ENCODE results near the gene RASSF6. TPM values are rescaled to one million over a fixed set of nuclear protein-coding genes. Genes with fewer than 3 reads are reported as not detected.

The RASSF6 gene
- total RNA-seq, 3 donors from 2014 or later (not counting 1 experiment from before 2014, with no cell fraction given): 0.08 TPM; not detected in 2

DNA sequence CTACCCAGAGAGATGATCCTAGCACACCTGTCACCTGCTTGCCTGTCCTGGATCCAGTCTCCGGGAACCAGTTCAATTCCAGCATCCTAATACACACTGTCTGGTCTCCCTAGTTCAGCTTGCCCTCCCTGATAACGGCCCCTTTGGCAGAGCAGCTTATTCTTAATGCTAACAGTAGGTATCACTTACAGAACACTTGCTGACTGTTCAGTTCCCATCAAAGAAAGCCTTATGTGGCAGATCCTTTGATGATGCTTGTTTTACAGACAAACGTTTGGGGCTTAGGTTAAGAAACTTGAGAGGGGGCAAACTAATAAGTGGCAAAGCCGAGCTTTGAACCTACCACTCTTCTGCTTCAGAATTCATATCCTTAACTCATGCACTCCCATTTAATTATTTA, 890 bp downstream of the RASSF6 start:
- TF ChIP-seq, protein P1, sequence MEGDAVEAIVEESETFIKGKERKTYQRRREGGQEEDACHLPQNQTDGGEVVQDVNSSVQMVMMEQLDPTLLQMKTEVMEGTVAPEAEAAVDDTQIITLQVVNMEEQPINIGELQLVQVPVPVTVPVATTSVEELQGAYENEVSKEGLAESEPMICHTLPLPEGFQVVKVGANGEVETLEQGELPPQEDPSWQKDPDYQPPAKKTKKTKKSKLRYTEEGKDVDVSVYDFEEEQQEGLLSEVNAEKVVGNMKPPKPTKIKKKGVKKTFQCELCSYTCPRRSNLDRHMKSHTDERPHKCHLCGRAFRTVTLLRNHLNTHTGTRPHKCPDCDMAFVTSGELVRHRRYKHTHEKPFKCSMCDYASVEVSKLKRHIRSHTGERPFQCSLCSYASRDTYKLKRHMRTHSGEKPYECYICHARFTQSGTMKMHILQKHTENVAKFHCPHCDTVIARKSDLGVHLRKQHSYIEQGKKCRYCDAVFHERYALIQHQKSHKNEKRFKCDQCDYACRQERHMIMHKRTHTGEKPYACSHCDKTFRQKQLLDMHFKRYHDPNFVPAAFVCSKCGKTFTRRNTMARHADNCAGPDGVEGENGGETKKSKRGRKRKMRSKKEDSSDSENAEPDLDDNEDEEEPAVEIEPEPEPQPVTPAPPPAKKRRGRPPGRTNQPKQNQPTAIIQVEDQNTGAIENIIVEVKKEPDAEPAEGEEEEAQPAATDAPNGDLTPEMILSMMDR (IDR thresholded peaks at IDR 0.05): no peak
- Histone ChIP-seq H3K4me1 (ENCODE audit: control insufficient read depth, insufficient read depth, low read length) (peaks cover 3% of the 10 kb centered on the region), H3K4me3 (ENCODE audit: low read length) (no peak overlapping the region), H3K36me3 (ENCODE audit: control insufficient read depth, insufficient read depth, low read length) (no peaks in the 10 kb centered on the region), H3K27ac (ENCODE audit: low read length) (no peak overlapping the region), H3K9me3 (ENCODE audit: control insufficient read depth, insufficient read depth, low read length) (no peaks in the 10 kb centered on the region), H3K27me3 (ENCODE audit: control insufficient read depth, insufficient read depth, low read length) (no peaks in the 10 kb centered on the region)
- intact Hi-C loops (cut with micrococcal nuclease): no loop called here
- no peaks in the 10 kb centered on the region for H3K36me3 Mint-ChIP-seq
- no peak for DNase-seq
- H3K27me3 Mint-ChIP-seq (ENCODE audit: low read depth in 2 of 2): peaks cover 2 to 18% of the 10 kb centered on the region in 2 donors
- H3K9me3 Mint-ChIP-seq: peaks cover 3 to 4% of the 10 kb centered on the region in 2 donors
- no peak overlapping the region for H3K4me3 Mint-ChIP-seq
- no peaks in the 10 kb centered on the region for H3K4me1 Mint-ChIP-seq
- 61% methylated on average over 3 of the region's 4 CpGs for WGBS (ENCODE audit: insufficient coverage)
- no peak for ATAC-seq
- H3K27ac Mint-ChIP-seq: no peak overlapping the region

DNA sequence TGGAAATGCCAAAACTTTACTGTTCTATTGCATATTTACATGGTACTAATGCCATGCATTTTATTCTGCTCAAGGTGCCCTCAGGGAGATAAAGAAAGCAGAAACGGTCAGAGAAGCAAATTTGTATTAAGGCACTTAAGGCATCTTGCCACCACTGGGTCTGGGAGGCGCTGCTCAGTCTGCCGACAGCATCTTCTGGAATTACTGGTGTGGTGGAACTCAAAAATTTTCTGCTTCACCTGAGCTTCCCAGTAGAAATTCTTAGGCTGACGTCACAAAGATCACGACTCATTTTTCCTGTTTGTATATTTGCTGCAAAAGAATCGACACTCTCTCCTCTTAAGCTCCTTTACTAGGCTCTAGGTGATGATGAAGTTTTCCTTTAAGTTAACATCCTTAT, 3.0 kb downstream of the RASSF6 start:
- H3K36me3 Mint-ChIP-seq: no peaks in the 10 kb centered on the region
- H3K4me1 Mint-ChIP-seq: no peaks in the 10 kb centered on the region
- ATAC-seq (no peak), DNase-seq (no peak)
- Histone ChIP-seq H3K4me1 (ENCODE audit: control insufficient read depth, insufficient read depth, low read length) (peaks cover 3% of the 10 kb centered on the region), H3K36me3 (ENCODE audit: control insufficient read depth, insufficient read depth, low read length) (no peaks in the 10 kb centered on the region), H3K4me3 (ENCODE audit: low read length) (no peak overlapping the region), H3K27me3 (ENCODE audit: control insufficient read depth, insufficient read depth, low read length) (no peaks in the 10 kb centered on the region), H3K27ac (ENCODE audit: low read length) (no peak overlapping the region), H3K9me3 (ENCODE audit: control insufficient read depth, insufficient read depth, low read length) (no peaks in the 10 kb centered on the region)
- no peak overlapping the region for H3K4me3 Mint-ChIP-seq
- no peak overlapping the region for H3K27ac Mint-ChIP-seq
- intact Hi-C loops (cut with micrococcal nuclease): no loop called here
- TF ChIP-seq, protein P1 (IDR thresholded peaks at IDR 0.05): no peak
- H3K9me3 Mint-ChIP-seq: peaks cover 3 to 10% of the 10 kb centered on the region in 2 donors
- WGBS (ENCODE audit: insufficient coverage): 78% methylated on average over 4 of the region's 6 CpGs
- peaks cover 0 to 18% of the 10 kb centered on the region in 2 donors for H3K27me3 Mint-ChIP-seq (ENCODE audit: low read depth in 2 of 2)

DNA sequence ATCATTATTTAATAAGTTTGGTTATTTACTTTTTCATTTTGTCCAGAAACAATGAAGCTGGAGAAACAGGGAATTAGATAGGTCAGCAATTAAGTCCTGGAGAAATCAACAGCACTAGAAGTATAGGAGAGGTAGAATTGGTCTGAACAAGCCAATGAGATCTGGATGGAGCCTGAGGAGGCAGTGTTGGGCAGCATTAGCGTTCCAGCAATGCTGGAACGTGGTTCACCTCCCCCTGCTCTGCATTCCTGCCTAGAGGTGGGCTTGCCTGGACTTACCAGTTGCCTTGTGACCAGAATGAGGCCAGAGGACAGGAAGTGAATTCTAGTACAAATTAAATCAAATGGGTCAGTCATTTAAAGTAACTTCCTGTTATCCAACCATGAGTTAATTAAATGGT, 4.6 kb downstream of the RASSF6 start:
- Mint-ChIP-seq H3K9me3 (peaks cover 3 to 12% of the 10 kb centered on the region in 2 donors), H3K36me3 (no peaks in the 10 kb centered on the region), H3K27ac (no peak overlapping the region), H3K27me3 (ENCODE audit: low read depth in 2 of 2) (peaks cover 0 to 14% of the 10 kb centered on the region in 2 donors), H3K4me3 (no peak overlapping the region), H3K4me1 (no peaks in the 10 kb centered on the region)
- H3K27ac ChIP-seq (ENCODE audit: low read length): no peak overlapping the region
- H3K9me3 ChIP-seq (ENCODE audit: control insufficient read depth, insufficient read depth, low read length): no peaks in the 10 kb centered on the region
- peaks cover 3% of the 10 kb centered on the region for H3K4me1 ChIP-seq (ENCODE audit: control insufficient read depth, insufficient read depth, low read length)
- intact Hi-C loops (cut with micrococcal nuclease): no loop called here
- WGBS (ENCODE audit: insufficient coverage): 84% methylated on average over 2 of the region's 2 CpGs
- TF ChIP-seq, protein P1 (IDR thresholded peaks at IDR 0.05): no peak
- no peak for DNase-seq
- H3K4me3 ChIP-seq (ENCODE audit: low read length): no peak overlapping the region
- H3K36me3 ChIP-seq (ENCODE audit: control insufficient read depth, insufficient read depth, low read length): no peaks in the 10 kb centered on the region
- no peaks in the 10 kb centered on the region for H3K27me3 ChIP-seq (ENCODE audit: control insufficient read depth, insufficient read depth, low read length)
- no peak for ATAC-seq

DNA sequence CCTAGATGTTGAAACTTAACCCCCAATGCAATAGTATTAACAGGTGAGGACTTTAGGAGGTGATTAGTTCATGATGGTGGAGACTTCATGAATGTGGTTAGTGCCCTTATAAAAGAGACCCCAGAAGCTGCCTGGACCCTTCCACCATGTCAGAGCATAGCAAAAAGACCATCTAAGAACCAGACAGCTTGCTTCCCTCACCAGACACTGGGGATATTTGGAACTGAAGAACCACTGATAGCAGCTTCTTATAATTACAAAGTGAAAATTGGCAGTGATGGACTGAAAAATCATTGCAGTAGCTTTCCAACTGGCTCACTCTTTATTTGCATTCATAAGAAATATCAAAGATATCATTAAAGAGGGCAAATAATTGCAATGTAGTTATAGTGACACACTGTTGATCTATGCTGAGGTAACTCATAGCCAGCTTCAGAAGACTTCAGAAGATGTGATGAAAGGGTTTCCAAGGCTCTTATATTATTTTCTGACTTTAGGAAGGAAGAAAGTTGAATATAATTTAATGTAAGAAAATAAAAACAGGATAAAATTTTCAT, 5.8 kb downstream of the RASSF6 start:
- H3K9me3 Mint-ChIP-seq: peaks cover 2 to 12% of the 10 kb centered on the region in 2 donors
- H3K27ac Mint-ChIP-seq: no peak overlapping the region
- H3K9me3 ChIP-seq (ENCODE audit: control insufficient read depth, insufficient read depth, low read length): no peaks in the 10 kb centered on the region
- H3K27me3 ChIP-seq (ENCODE audit: control insufficient read depth, insufficient read depth, low read length): no peaks in the 10 kb centered on the region
- no peaks in the 10 kb centered on the region for H3K36me3 ChIP-seq (ENCODE audit: control insufficient read depth, insufficient read depth, low read length)
- H3K36me3 Mint-ChIP-seq: no peaks in the 10 kb centered on the region
- H3K4me3 Mint-ChIP-seq: no peak overlapping the region
- no peak overlapping the region for H3K27ac ChIP-seq (ENCODE audit: low read length)
- H3K4me1 ChIP-seq (ENCODE audit: control insufficient read depth, insufficient read depth, low read length): no peaks in the 10 kb centered on the region
- peaks cover 0 to 2% of the 10 kb centered on the region in 2 donors for H3K27me3 Mint-ChIP-seq (ENCODE audit: low read depth in 2 of 2)
- TF ChIP-seq, protein P1 (IDR thresholded peaks at IDR 0.05): no peak
- intact Hi-C loops (cut with micrococcal nuclease): no loop called here
- DNase-seq: no peak
- no peaks in the 10 kb centered on the region for H3K4me1 Mint-ChIP-seq
- no peak overlapping the region for H3K4me3 ChIP-seq (ENCODE audit: low read length)
- ATAC-seq: no peak

All from natural killer cell (primary cell).